Measurements from ENCODE around the gene RAP2A.

RAP2A gene

GRCh38 chr13:97445522-97446187 is 11.7 kb downstream of the RAP2A start:
- FAIRE-seq (no peak), DNase-seq (ENCODE audit: extremely low spot score, insufficient read length, low read depth) (no peak)

- FAIRE-seq (no peak), DNase-seq (ENCODE audit: extremely low spot score, insufficient read length, low read depth) (no peak)
These were observed 12.5 kb downstream of the RAP2A start for GRCh38 chr13:97446448-97446847.

- DNase-seq (ENCODE audit: extremely low spot score, insufficient read length, low read depth) (no peak), FAIRE-seq (peak; percentile 62)
These were observed 14.7 kb downstream of the RAP2A start for GRCh38 chr13:97448503-97449251.

DNA sequence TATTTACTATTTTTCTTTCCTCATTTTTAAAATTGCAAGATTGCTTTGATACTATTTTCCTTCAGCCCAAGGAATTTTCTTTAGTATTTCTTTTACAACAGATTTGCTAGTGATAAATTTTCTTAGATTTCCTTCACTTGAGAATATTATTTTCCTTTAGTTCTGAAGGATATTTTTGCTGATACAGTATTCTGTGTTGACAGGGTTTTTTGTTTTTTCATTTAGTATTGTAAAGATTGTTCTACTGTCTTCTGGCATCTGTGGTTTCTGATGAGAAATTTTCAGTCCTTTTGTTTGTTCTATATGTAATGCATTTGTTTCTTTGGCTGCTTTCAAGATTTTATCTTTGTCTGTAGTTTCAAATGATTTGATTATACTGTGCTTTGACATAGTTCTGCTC is 20.7 kb downstream of the RAP2A start:
- FAIRE-seq, result no peak

DNA sequence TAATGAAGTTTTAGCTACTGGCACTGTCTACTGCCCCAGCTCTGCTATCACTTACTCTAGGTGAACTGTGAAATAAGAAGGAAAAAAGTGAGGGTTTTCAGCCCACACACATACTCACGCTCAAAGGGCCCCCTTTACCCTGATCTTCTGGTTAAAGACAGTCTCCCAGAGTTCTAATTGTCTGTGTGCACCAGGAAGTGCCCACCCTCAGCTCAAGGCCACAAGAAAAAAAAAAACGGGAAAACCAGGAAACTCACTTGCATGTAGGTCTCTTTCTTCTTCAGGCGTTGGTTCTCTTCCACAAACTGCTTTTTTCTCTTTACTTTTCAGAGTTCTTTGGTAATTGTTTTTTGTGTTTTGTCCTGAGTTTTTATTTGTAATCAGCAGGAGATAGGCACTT is 22.1 kb downstream of the RAP2A start:
- FAIRE-seq (no peak), DNase-seq (ENCODE audit: extremely low spot score, insufficient read length, low read depth) (no peak)

More for the DNA sequence above, 20.7 kb downstream of the RAP2A start:
- no peak for DNase-seq (ENCODE audit: extremely low spot score, insufficient read length, low read depth)

- DNase-seq (ENCODE audit: extremely low spot score, insufficient read length, low read depth), result no peak
- no peak for FAIRE-seq
These were observed 25.3 kb downstream of the RAP2A start for GRCh38 chr13:97459215-97459777.

DNA sequence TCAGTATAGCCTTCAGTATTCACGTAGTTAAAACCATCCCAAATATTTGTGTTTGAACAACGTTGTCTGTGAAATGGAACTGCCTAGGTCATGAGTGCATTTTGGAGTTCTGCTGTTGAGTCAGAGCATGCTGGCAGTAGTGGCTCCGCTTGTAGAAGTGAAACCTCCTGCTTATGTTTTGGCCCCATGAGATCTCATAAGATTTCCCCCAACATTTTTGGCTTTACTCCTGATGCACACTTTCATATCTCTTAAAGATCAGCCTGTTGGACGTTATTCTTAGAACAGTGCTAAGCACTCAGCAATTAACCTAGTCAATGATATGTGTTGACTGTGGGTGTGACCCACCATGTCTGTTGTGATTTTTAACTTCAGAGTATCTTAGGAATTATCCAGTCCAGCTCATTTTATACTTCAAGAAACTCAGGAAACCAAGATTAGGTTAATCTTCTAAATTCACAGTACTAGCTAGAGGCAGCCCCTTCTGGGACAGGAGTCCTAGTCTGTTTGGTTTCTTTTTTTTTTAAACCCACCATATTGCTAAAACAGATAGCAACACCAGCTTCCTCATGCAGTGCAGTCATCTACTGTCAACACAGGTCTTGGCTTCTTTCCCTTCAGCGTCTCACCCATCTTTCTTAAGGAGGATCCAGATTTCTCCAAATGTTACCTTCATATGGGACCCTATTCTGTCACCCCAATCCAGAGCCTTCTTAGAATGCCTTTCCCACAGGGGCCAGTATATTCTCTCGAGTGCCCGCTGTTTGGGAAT is 26.2 kb downstream of the RAP2A start:
- DNase-seq (ENCODE audit: extremely low spot score, insufficient read length, low read depth), result peak; percentile 18
- FAIRE-seq, result peak; percentile 97

- peak; percentile 9 for FAIRE-seq
- DNase-seq (ENCODE audit: extremely low spot score, insufficient read length, low read depth), result no peak
These were observed 26.9 kb downstream of the RAP2A start for GRCh38 chr13:97460853-97461252.

- no peak for FAIRE-seq
- DNase-seq (ENCODE audit: extremely low spot score, insufficient read length, low read depth), result no peak
These were observed 30.6 kb downstream of the RAP2A start for GRCh38 chr13:97464561-97464960.

GRCh38 chr13:97466722-97467121 is 32.8 kb downstream of the RAP2A start:
- DNase-seq (ENCODE audit: extremely low spot score, insufficient read length, low read depth), result no peak
- FAIRE-seq, result peak; percentile 39

- FAIRE-seq, result no peak
- no peak for DNase-seq (ENCODE audit: extremely low spot score, insufficient read length, low read depth)
These were observed 34.4 kb downstream of the RAP2A start for GRCh38 chr13:97468331-97468730.

GRCh38 chr13:97471711-97472110 is 37.7 kb downstream of the RAP2A start:
- FAIRE-seq, result no peak
- DNase-seq (ENCODE audit: extremely low spot score, insufficient read length, low read depth), result no peak

GRCh38 chr13:97474349-97474980 is 40.5 kb downstream of the RAP2A start:
- DNase-seq (ENCODE audit: extremely low spot score, insufficient read length, low read depth), result no peak
- FAIRE-seq, result no peak

GRCh38 chr13:97475011-97475410 is 41.0 kb downstream of the RAP2A start:
- DNase-seq (ENCODE audit: extremely low spot score, insufficient read length, low read depth) (no peak), FAIRE-seq (no peak)

GRCh38 chr13:97477844-97478243 is 43.9 kb downstream of the RAP2A start:
- DNase-seq (ENCODE audit: extremely low spot score, insufficient read length, low read depth), result no peak
- FAIRE-seq, result no peak

DNA sequence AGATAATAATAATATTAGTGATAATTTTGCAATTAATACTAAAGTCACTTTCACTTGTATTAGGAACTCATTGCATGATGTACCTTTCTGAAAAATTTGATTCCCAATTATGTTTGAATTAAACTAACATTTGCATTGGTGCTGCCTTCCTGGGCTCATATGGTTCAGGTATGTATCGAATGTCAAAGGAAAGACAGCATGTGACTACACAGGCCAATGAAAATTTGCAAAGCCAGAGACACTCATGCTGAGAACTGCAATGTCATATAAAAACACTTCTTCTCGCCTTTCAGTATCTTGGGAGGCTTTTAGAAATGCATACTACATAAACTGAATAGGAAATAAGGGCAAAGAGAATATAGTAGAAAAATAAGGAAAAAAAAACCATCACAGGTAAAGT is 44.3 kb downstream of the RAP2A start:
- no peak for FAIRE-seq
- no peak for DNase-seq (ENCODE audit: extremely low spot score, insufficient read length, low read depth)

- FAIRE-seq (no peak), DNase-seq (ENCODE audit: extremely low spot score, insufficient read length, low read depth) (no peak)
These were observed 49.5 kb downstream of the RAP2A start for GRCh38 chr13:97483465-97483864.

DNA sequence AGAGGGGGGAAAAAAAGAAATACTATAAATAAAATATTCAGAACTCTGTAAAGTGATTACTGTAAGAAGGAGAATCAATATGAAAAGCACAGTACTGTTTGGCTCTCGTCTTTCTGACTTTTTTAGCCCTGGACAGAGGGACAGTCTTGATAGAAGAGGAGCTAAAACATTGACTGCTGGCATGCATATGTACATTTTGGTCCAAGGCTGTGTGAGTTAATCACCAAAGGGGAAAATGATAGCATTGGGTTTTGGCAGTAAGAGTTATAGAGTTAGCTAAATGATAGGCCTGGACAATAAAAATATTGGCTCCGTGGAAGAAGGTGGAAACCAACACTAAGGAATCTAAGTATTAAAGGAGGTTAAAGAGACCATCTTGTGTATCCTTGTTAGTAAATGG is 50.3 kb downstream of the RAP2A start:
- FAIRE-seq (no peak), DNase-seq (ENCODE audit: extremely low spot score, insufficient read length, low read depth) (no peak)

DNA sequence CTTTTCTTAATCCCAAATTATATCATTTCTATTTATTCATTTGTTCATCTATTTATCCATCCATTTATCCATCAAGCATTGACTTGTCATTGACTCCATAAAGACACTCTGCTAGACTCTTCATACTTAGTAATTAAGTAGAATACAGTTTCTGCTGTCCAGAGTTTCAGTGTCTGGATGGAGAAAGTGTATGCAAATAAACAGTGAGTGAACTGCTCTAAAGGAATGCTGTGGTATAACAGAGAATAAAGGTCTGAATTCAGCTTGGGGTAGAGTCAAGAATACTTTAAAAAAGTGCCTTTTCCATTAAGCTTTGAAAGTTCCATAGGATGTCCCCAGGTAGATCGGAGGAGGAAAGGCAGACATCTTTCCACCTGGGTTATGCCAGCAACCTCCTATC is 51.4 kb downstream of the RAP2A start:
- DNase-seq (ENCODE audit: extremely low spot score, insufficient read length, low read depth), result no peak
- FAIRE-seq, result no peak

DNA sequence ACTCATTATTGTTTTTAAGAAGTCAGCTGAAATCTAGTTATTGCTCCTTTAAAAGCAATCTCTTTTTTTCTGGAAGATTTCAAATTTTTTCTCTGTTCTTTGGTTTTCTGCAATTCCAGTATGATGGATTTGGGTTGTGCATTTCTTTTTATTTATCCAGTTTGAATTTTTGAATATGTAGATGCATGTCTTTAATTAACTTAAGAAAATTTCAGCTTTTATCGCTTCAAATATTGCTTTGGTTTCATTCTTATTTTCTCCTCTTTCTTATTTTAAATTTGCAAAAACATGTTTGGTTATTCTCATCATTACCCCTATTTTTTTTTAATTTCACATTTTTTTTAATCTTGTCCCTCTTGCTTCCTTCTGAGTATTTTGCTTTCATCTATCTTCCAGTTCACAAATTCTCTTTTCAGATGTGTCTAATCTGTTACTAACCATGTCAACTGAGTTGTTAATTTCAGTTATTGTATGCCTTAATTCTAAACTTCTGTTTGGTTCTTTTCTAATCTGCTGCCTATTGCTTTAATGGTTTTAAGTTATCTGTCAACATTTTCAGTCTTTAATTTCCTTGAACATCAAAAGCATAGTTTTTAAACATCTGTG is 56.8 kb downstream of the RAP2A start:
- FAIRE-seq, result no peak
- no peak for DNase-seq (ENCODE audit: extremely low spot score, insufficient read length, low read depth)
